ENCODE measurements around the gene PDK1. TPM values are rescaled to one million over a fixed set of nuclear protein-coding genes. Genes with fewer than 3 reads are reported as not detected.

PDK1 gene
- polyA plus RNA-seq, 1 experiment, result 40.0 TPM

GRCh38 chr2:172609488-172609887 lies 53.6 kb downstream of the PDK1 start:
- Histone ChIP-seq H3K36me3 (ENCODE audit: control insufficient read depth, insufficient read depth, low read length) (peaks cover 4% of the 10 kb centered on the region), H3K4me3 (ENCODE audit: low read depth, low read length) (no peak overlapping the region), H3K27me3 (ENCODE audit: control insufficient read depth, insufficient read depth, low read length) (no peaks in the 10 kb centered on the region)
- ChIA-PET CTCF (interaction anchor here (1.3 kb wide), 1 partner anchor 12 kb away, joined by 4 read pairs; no protein-coding TSS in a partner anchor), POLR2A (no interaction called here)
- TF ChIP-seq, protein P1, sequence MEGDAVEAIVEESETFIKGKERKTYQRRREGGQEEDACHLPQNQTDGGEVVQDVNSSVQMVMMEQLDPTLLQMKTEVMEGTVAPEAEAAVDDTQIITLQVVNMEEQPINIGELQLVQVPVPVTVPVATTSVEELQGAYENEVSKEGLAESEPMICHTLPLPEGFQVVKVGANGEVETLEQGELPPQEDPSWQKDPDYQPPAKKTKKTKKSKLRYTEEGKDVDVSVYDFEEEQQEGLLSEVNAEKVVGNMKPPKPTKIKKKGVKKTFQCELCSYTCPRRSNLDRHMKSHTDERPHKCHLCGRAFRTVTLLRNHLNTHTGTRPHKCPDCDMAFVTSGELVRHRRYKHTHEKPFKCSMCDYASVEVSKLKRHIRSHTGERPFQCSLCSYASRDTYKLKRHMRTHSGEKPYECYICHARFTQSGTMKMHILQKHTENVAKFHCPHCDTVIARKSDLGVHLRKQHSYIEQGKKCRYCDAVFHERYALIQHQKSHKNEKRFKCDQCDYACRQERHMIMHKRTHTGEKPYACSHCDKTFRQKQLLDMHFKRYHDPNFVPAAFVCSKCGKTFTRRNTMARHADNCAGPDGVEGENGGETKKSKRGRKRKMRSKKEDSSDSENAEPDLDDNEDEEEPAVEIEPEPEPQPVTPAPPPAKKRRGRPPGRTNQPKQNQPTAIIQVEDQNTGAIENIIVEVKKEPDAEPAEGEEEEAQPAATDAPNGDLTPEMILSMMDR (IDR thresholded peaks at IDR 0.05; ENCODE audit: insufficient read depth, low read depth, low read length), result no peak
- DNase-seq (ENCODE audit: low read depth), result no peak

DNA sequence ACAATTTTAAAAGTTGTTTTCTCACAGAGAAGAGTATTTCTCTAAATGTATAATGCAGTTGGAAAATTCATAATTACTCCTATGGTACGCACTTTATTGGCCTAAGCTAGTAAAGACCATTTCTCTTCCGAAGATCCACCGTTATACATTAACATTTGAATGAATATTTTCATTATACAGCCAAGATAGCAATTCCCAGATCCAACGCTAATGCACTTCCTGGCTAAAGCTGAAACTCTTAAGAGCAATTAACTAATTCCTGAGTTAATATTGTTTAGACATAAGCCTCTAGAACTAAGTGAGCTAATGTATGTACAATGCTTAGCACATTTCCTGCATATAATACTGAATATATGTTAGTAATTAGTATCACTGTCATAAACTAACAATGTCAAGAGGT lies 56.2 kb downstream of the PDK1 start:
- Histone ChIP-seq H3K36me3 (ENCODE audit: control insufficient read depth, insufficient read depth, low read length) (peaks cover 5% of the 10 kb centered on the region), H3K27me3 (ENCODE audit: control insufficient read depth, insufficient read depth, low read length) (no peaks in the 10 kb centered on the region), H3K4me3 (ENCODE audit: low read depth, low read length) (no peak overlapping the region)
- TF ChIP-seq, protein P1 (IDR thresholded peaks at IDR 0.05; ENCODE audit: insufficient read depth, low read depth, low read length), result no peak
- ChIA-PET CTCF (no interaction called here), POLR2A (interaction anchor here (1.3 kb wide), 1 partner anchor 11 kb away, joined by 3 read pairs; no protein-coding TSS in a partner anchor)
- no peak for DNase-seq (ENCODE audit: low read depth)

- TF ChIP-seq, protein P1 (IDR thresholded peaks at IDR 0.05; ENCODE audit: insufficient read depth, low read depth, low read length), result no peak
- CTCF ChIA-PET, result interaction anchor here (0.7 to 1.3 kb wide), 6 partner anchors 15 to 109 kb away, joined by 3 to 8 read pairs (median 3); no protein-coding TSS in a partner anchor
- no peak for DNase-seq (ENCODE audit: low read depth)
- Histone ChIP-seq H3K36me3 (ENCODE audit: control insufficient read depth, insufficient read depth, low read length) (peaks cover 3% of the 10 kb centered on the region), H3K27me3 (ENCODE audit: control insufficient read depth, insufficient read depth, low read length) (no peaks in the 10 kb centered on the region), H3K4me3 (ENCODE audit: low read depth, low read length) (no peak overlapping the region)
- POLR2A ChIA-PET, result interaction anchor here (1.3 kb wide), 1 partner anchor 10 kb away, joined by 3 read pairs; no protein-coding TSS in a partner anchor
These were observed 57.1 kb downstream of the PDK1 start for GRCh38 chr2:172613040-172613439.

- ChIA-PET CTCF (interaction anchor here (0.7 to 1.5 kb wide), 7 partner anchors 14 to 108 kb away, joined by 3 to 8 read pairs (median 3); no protein-coding TSS in a partner anchor), POLR2A (no interaction called here)
- TF ChIP-seq, protein P1 (IDR thresholded peaks at IDR 0.05; ENCODE audit: insufficient read depth, low read depth, low read length), result no peak
- Histone ChIP-seq H3K27me3 (ENCODE audit: control insufficient read depth, insufficient read depth, low read length) (no peaks in the 10 kb centered on the region), H3K36me3 (ENCODE audit: control insufficient read depth, insufficient read depth, low read length) (peaks cover 3% of the 10 kb centered on the region), H3K4me3 (ENCODE audit: low read depth, low read length) (no peak overlapping the region)
- DNase-seq (ENCODE audit: low read depth), result no peak
These were observed 57.8 kb downstream of the PDK1 start for GRCh38 chr2:172613615-172614231.

GRCh38 chr2:172614932-172615331 lies 59.0 kb downstream of the PDK1 start:
- ChIA-PET CTCF (interaction anchor here (1.5 kb wide), 1 partner anchor 59 kb away, joined by 5 read pairs; no protein-coding TSS in a partner anchor), POLR2A (no interaction called here)
- Histone ChIP-seq H3K4me3 (ENCODE audit: low read depth, low read length) (no peak overlapping the region), H3K36me3 (ENCODE audit: control insufficient read depth, insufficient read depth, low read length) (peaks cover 3% of the 10 kb centered on the region), H3K27me3 (ENCODE audit: control insufficient read depth, insufficient read depth, low read length) (no peaks in the 10 kb centered on the region)
- TF ChIP-seq, protein P1 (IDR thresholded peaks at IDR 0.05; ENCODE audit: insufficient read depth, low read depth, low read length), result no peak
- DNase-seq (ENCODE audit: low read depth), result no peak
